ENCODE measurements around the gene UBD.

DNA sequence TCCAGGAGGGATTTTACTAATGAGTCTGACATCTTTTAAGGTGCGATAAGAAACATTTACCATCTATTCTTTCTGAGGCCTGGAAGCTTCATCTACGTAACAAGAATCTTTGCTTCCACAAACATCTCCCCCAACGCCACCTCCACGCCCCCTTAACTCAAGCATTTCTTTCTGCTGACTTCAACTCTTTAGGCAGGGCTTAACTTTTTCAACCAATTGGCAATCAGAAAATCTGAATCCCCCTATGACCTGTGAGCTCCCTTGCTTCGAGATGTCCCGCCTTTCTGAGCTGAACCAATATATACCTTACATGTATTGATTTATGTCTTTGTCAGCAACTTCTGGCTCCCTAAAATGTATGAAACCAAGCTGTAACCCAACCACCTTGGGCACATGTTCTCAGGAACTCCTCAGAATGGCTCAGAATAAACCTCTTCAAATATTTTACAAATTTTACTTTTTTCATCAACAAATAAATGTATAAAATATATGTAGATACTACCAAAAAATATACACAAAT is 36.9 kb upstream of the UBD start:
- no peak for TF ChIP-seq CTCF (IDR thresholded peaks at IDR 0.05)
- TF ChIP-seq POLR2A (IDR thresholded peaks at IDR 0.05) = no peak
